Raji (cell line): Measurements from ENCODE around the gene CFLAR.

Source experiments
- POLR2A ChIP-seq: IDR thresholded peaks from 2 replicates; pipeline ENCODE4 v1.6.1; 2011; ENCODE audit warnings: low read depth, low read length, control low read depth; ENCODE audit not compliant: insufficient read depth

CFLAR gene

DNA sequence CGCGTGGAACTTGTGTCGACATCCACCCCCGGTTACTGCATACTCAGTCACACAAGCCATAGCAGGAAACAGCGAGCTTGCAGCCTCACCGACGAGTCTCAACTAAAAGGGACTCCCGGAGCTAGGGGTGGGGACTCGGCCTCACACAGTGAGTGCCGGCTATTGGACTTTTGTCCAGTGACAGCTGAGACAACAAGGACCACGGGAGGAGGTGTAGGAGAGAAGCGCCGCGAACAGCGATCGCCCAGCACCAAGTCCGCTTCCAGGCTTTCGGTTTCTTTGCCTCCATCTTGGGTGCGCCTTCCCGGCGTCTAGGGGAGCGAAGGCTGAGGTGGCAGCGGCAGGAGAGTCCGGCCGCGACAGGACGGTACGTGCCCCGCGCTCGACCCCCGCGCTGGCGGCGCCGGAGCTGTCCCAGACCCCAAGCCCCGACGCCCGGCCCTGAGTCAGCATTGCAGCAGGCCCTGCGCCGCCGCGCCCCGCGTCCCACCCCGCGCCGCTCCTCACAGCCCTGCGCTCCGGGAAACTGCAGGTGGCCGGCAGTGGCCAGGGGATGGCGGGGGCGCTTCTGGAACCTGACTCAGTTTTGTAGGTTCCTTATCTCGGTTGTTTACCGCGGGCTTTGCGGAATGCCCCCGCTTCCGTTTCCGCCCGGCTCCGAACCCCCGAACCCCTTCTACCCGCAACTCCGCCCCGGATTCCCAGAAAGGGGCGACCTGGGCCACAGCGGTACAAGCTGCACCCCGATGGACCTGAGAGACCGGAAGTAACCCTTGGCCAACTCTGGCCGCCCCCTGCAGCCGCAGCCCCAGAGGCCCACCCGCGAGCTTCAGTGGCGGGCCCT lies at the start of gene CFLAR:
Gene CFLAR, plus strand, starts transcription at position 50 of the 844 bp plus-strand sequence. CDS start 13,702 bp downstream, outside the sequence.
- peak; percentile 47 for TF ChIP-seq POLR2A

- TF ChIP-seq POLR2A: no peak
These were observed 45.0 kb upstream of the CFLAR start for GRCh38 chr2:201070948-201071478.

- peak; percentile 59 for TF ChIP-seq POLR2A
These were observed 44.3 kb upstream of the CFLAR start, which contains the start of the genes HYCC2 and NDUFB3 for GRCh38 chr2:201071479-201072200. TSS of gene HYCC2 (minus strand) at chr2:201071671. CDS start at chr2:201024009, 47,662 bp downstream. TSS of gene NDUFB3 (plus strand) at chr2:201072001. CDS start at chr2:201078883, 6,882 bp downstream.

GRCh38 chr2:201072201-201072530 lies 43.8 kb upstream of the CFLAR start:
- no peak for TF ChIP-seq POLR2A

DNA sequence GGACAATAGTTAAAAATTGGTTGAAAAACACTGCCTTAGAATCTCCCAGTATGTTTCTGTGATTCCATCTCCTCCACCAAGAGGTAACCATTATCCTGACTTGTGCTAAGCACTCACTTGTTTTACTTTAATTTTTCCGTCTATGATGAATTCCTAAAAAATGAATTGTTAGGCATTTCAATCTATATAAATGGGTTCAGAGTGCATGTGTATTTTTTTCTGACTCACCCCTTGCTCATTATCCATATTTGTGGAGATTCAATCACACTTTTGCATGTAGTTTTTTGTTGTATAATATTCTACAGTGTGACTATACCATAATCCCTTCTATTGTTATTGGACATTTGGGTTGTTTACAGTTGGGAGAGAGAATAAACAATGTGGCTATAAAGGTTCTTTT lies 42.9 kb upstream of the CFLAR start:
- TF ChIP-seq POLR2A: no peak

GRCh38 chr2:201074996-201075395 lies 41.0 kb upstream of the CFLAR start:
- no peak for TF ChIP-seq POLR2A

DNA sequence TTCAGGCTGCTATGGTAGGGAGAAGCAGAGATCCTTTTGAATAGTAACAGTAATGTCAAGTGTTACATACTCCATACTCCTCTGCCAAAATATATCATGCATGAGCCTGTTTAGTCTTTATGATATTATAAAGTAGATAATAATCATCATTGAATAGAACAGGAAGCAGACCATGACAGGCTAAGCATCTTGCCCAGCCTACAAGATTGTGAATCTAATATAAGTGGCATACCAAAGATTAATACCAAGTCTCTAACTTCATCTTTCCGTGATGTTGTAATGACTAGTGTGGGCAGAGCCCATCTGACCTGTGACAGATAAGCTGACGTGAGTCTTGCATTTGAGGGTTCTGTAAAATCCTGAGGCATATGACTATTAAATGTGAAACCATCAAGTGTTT lies 31.1 kb upstream of the CFLAR start:
- no peak for TF ChIP-seq POLR2A

- TF ChIP-seq POLR2A: no peak
These were observed 25.4 kb upstream of the CFLAR start for GRCh38 chr2:201090574-201090973.

- no peak for TF ChIP-seq POLR2A
These were observed 22.4 kb upstream of the CFLAR start for GRCh38 chr2:201093573-201093972.

DNA sequence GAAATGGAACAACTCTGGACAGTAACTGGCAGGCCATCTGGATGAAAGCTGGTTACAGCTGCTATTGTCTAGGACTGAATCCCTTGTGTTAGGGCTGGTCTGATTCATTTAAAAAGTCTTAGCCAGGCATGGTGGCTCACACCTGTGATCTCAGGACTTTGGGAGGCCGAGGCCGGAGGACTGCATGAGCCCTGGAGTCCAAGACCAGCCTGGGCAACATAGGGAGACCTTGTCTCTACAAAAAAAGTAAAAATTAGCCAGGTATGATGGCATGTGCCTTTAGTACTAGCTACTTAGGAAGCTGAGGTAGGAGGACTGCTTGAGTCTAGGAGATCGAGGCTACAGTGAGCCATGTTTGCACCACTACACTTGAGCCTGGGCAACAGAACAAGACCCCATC lies 15.5 kb upstream of the CFLAR start:
- no peak for TF ChIP-seq POLR2A

- TF ChIP-seq POLR2A: no peak
These were observed 10.2 kb upstream of the CFLAR start for GRCh38 chr2:201105759-201106158.

- TF ChIP-seq POLR2A: no peak
These were observed 8.3 kb upstream of the CFLAR start for GRCh38 chr2:201107624-201108023.

DNA sequence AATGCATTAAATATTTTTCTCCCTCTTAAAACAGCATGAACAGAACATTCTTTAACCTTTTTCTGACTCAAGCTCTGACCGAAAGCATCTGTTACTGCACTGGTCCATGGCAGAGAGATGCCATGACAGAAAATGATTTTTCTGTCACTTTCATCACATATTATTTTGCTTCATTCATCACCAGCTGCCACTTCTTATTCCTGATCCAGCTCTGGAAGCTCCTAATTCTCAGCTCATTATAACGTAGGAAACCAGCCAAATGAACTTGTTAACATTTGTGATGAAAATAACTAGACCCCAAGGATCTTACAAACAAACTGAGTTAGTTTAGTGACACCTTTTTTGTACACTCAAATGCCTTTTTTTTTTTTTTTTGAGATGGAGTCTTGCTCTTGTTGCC lies 7.6 kb upstream of the CFLAR start:
- no peak for TF ChIP-seq POLR2A

DNA sequence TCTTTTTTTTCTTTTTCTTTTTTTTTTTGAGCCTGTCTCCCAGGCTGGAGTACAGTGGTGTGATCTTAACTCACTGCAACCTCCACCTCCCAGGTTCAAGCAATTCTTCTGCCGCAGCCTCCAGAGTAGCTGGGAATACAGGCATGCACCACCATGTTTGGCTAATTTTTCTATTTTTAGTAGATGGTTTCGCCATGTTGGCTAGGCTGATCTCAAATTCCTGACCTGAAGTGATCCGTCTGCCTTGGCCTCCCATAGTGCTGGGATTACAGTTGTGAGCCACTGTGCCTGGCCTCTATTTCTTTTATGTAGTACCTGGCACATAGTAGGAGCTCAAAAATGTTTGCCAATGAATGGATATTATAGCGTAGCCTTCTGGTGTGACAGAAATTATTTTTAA lies 6.8 kb upstream of the CFLAR start:
- no peak for TF ChIP-seq POLR2A

DNA sequence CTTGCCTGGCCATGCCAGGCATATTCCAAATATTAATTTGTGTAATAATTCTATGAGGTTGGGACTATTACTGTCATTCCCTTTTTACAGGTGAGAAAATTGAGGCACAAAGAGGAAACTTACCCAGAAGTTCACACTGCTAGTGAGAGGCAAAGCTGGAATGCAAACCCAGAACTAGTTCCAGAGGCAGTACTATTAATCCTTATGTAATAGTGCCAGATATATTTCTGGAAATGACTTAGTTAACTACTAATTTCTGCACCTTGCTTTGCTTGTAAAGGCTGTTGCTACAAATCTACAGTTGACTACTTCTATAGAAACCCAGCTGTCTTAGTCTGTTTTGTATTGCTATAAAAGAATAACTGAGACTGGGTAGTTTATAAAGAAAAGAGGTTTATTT lies 5.3 kb upstream of the CFLAR start:
- no peak for TF ChIP-seq POLR2A

- TF ChIP-seq POLR2A: no peak
These were observed 4.9 kb upstream of the CFLAR start for GRCh38 chr2:201111096-201111495.
